NAMALWA (cell line): ENCODE results near the gene CT45A9.
"Not testable (repeated sequence)": the region's sequence is repeated elsewhere in the genome, so short reads cannot be mapped to it uniquely, and the experiment has no call there.

ENCODE experiments used
- DNase-seq: peaks from one replicate; pipeline ENCODE4 v3.0.0-alpha.2; 2015; ENCODE audit warnings: low spot score

Gene CT45A9

GRCh38 chrX:135871712-135872111 lies at the start of gene CT45A9:
Gene CT45A9, minus strand, starts transcription at chrX:135871812. Its CDS starts 3,751 bp downstream, at chrX:135868061.
- not testable (repeated sequence) for DNase-seq

GRCh38 chrX:135920516-135920915 lies 48.9 kb upstream of the CT45A9 start:
- DNase-seq = peak; percentile 35

- DNase-seq = no peak
Observed at GRCh38 chrX:135914404-135914803, 42.8 kb upstream of the CT45A9 start.

GRCh38 chrX:135910251-135910650 lies 38.6 kb upstream of the CT45A9 start:
- DNase-seq = no peak

- no peak for DNase-seq
Observed at GRCh38 chrX:135893294-135893817, 21.7 kb upstream of the CT45A9 start, which contains the start of the genes CT45A10 and SAGE1. Gene CT45A10, minus strand, starts transcription at chrX:135893444. Its CDS starts 8,100 bp downstream, at chrX:135885344. Gene SAGE1, plus strand, starts transcription at chrX:135893716. Its CDS starts 2,527 bp downstream, at chrX:135896243.

GRCh38 chrX:135892781-135893180 lies 21.2 kb upstream of the CT45A9 start:
- no peak for DNase-seq

- DNase-seq = no peak
Observed at GRCh38 chrX:135890087-135890585, 18.5 kb upstream of the CT45A9 start.

- DNase-seq = peak; percentile 67
Observed at GRCh38 chrX:135888976-135889375, 17.4 kb upstream of the CT45A9 start.

GRCh38 chrX:135888230-135888629 lies 16.6 kb upstream of the CT45A9 start:
- not testable (repeated sequence) for DNase-seq

GRCh38 chrX:135882741-135883140 lies 11.1 kb upstream of the CT45A9 start:
- DNase-seq = not testable (repeated sequence)

GRCh38 chrX:135854438-135854837 lies 17.2 kb downstream of the CT45A9 start, which contains the start of gene CT45A8:
Gene CT45A8, minus strand, starts transcription at chrX:135854538. Its CDS starts 3,755 bp downstream, at chrX:135850783.
- not testable (repeated sequence) for DNase-seq

- not testable (repeated sequence) for DNase-seq
Observed at GRCh38 chrX:135837180-135837579, 34.4 kb downstream of the CT45A9 start, which contains the start of gene CT45A7. Gene CT45A7, minus strand, starts transcription at chrX:135837280. Its CDS starts 3,747 bp downstream, at chrX:135833533.

GRCh38 chrX:135819912-135820311 lies 51.7 kb downstream of the CT45A9 start, which contains the start of gene CT45A2:
Gene CT45A2, minus strand, starts transcription at chrX:135820012. Its CDS starts 3,747 bp downstream, at chrX:135816265.
- DNase-seq = not testable (repeated sequence)
